OCI-LY7 (cell line): Measurements from ENCODE around the gene MAN1C1.

Experiments used
- CTCF ChIP-seq: fragments of 200-600 bp; sonication (generic); conservative IDR thresholded peaks from 2 replicates; pipeline ENCODE4 v1.5.1; 2014; ENCODE audit warnings: mild to moderate bottlenecking, antibody characterized with exemption, low read length, moderate library complexity, mixed read lengths
- EZH2phosphoT487 ChIP-seq: fragments of 200-600 bp; sonication (generic); IDR thresholded peaks from 2 replicates; pipeline ENCODE4 v1.6.1; 2018; ENCODE audit warnings: low read depth, borderline replicate concordance, mild to moderate bottlenecking, mixed run types, antibody characterized with exemption, low read length, moderate library complexity, mixed read lengths

GRCh38 chr1:25817840-25818501 is 201.4 kb downstream of the MAN1C1 start:
- TF ChIP-seq CTCF (peak; percentile 61), EZH2phosphoT487 (no peak)
